GM19397 (cell line): Measurements from ENCODE around the gene COIL.
"Not testable (repeated sequence)": the region's sequence is repeated elsewhere in the genome, so short reads cannot be mapped to it uniquely, and the experiment has no call there.

Experiments
- ATAC-seq: cut with Tn5 transposase; IDR thresholded peaks from one replicate; pipeline ENCODE4 v1.9.1; 2021; ENCODE audit warnings: mild to moderate bottlenecking, moderate library complexity; ENCODE audit not compliant: unreplicated experiment

The COIL gene

GRCh38 chr17:56960596-56961538, at the start of gene COIL:
COIL (minus strand) TSS chr17:56961050; CDS start chr17:56961019, 31 bp downstream.
- ATAC-seq, result peak; percentile 97

- no peak for ATAC-seq
Observed at GRCh38 chr17:57010487-57010886, 49.6 kb upstream of the COIL start.

GRCh38 chr17:57009737-57010445, 49.0 kb upstream of the COIL start:
- no peak for ATAC-seq

- ATAC-seq, result no peak
Observed at GRCh38 chr17:57008958-57009357, 48.1 kb upstream of the COIL start.

- ATAC-seq, result no peak
Observed at GRCh38 chr17:57006040-57006439, 45.2 kb upstream of the COIL start.

- ATAC-seq, result peak; percentile 84
Observed at GRCh38 chr17:57004944-57005579, 44.2 kb upstream of the COIL start.

- ATAC-seq, result no peak
Observed at GRCh38 chr17:57002904-57003303, 42.1 kb upstream of the COIL start.

GRCh38 chr17:57001541-57001940, 40.7 kb upstream of the COIL start:
- no peak for ATAC-seq

- no peak for ATAC-seq
Observed at GRCh38 chr17:56997313-56997712, 36.5 kb upstream of the COIL start.

- no peak for ATAC-seq
Observed at GRCh38 chr17:56995766-56996165, 34.9 kb upstream of the COIL start.

- ATAC-seq, result no peak
Observed at GRCh38 chr17:56994009-56994792, 33.4 kb upstream of the COIL start.

- ATAC-seq, result no peak
Observed at GRCh38 chr17:56992364-56992763, 31.5 kb upstream of the COIL start.

- ATAC-seq, result no peak
Observed at GRCh38 chr17:56988901-56989572, 28.2 kb upstream of the COIL start.

GRCh38 chr17:56987283-56987834, 26.5 kb upstream of the COIL start:
- no peak for ATAC-seq

GRCh38 chr17:56985371-56986162, 24.7 kb upstream of the COIL start:
- ATAC-seq, result no peak

GRCh38 chr17:56983366-56983765, 22.5 kb upstream of the COIL start:
- no peak for ATAC-seq

GRCh38 chr17:56982312-56982711, 21.5 kb upstream of the COIL start:
- ATAC-seq, result no peak

GRCh38 chr17:56980526-56980925, 19.7 kb upstream of the COIL start:
- not testable (repeated sequence) for ATAC-seq

GRCh38 chr17:56979091-56979480, 18.2 kb upstream of the COIL start:
- no peak for ATAC-seq
